HG02588 (cell line): ENCODE data around the gene OPN4.

Experiments
- ATAC-seq: cut with Tn5 transposase; IDR thresholded peaks from one replicate; pipeline ENCODE4 v1.9.1; 2021; ENCODE audit warnings: mild to moderate bottlenecking, moderate library complexity; ENCODE audit not compliant: unreplicated experiment

OPN4 gene

DNA sequence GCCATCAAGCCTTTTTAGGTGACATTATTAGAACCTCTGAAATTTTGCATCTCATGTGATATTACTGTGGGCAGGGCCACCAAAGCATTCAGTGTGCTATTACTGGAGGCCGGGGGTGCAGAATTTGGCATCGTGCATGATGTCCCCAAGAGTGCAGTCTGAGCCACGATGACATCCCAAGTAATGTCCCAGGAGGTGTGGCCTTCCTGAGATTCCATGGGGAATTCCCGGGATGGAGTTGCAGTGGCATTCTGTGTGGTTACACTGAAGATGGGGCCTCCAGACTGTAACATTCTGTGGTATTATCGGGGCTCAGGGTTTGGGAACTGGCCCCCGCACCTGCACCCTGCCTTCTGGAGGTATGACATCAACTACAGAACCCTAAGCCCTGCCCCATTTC, 23.0 kb downstream of the OPN4 start:
- no peak for ATAC-seq

DNA sequence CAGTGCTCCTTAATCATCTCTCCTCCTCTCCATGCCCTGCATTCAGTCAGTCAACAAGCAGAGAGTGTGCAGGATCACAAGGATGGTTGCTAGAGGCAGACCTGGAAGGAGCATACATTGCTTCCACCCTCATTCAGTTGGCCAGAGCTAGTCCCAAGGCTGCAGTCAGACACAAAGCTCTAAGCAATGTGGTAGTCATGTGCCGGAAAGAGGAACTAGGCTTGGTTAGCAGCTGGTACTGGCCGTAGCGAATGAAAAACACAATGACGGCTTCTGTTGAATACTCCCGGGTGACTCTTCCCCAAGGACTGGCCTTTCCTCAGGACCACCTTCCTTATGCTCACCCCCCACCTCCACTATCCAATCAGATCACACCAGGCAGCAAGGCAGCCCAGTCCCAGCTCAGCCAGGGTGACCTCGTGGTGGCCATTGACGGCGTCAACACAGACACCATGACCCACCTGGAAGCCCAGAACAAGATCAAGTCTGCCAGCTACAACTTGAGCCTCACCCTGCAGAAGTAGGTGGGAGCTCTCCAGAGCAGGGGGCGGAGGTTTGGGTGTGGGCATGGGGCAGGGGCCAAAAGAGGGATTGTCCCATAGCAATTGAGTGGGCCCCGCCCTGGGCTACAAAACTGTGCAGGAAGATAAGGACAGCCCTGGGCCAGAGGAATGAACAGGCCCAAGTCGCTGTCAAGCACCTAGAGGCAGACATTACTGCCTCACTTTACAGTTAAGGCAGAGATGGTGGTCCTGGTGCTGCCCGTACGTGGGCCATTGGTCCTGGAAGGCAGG, 24.8 kb downstream of the OPN4 start:
- ATAC-seq: no peak

DNA sequence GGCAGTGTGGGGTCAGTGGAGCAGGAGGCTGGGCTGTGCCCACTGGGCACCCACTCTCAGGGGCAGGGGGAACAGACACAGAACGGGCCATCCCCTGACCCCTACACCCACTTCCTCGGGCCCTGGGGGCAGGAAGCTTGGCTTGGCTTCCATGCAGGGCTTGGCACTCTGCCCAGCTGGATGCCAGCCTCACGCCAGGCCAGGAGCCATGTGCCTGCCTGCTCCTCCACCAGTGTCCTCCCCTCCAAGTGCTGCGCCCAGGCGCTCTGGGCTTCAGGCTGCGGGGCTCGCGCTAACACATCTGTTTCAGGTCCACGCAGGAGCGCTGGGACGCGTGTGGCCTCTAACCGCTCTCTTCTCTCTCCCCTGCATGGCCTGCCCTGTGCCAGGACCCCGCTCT, 26.7 kb downstream of the OPN4 start:
- no peak for ATAC-seq

- ATAC-seq: no peak
Observed at GRCh38 chr10:86681722-86682386, 27.5 kb downstream of the OPN4 start.

DNA sequence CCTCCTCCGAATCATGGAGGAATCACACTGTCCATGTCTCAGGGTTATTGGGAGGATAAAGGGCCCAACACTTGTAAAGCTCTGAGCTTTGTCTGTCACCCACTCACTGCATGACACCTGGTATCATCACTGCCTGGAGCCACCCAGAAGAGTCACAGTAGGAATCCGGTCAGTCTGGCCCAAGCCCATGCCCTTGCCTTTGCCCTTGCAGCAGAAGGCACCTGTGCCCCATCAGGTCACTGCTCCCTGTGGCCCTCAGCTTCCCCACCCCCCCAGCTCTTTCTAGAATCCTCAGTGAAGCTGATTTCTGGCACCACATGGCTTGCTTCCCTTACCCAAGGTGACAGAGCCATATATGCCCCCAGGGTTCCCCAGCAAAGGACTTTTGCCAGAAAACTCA, 28.3 kb downstream of the OPN4 start:
- ATAC-seq: no peak

DNA sequence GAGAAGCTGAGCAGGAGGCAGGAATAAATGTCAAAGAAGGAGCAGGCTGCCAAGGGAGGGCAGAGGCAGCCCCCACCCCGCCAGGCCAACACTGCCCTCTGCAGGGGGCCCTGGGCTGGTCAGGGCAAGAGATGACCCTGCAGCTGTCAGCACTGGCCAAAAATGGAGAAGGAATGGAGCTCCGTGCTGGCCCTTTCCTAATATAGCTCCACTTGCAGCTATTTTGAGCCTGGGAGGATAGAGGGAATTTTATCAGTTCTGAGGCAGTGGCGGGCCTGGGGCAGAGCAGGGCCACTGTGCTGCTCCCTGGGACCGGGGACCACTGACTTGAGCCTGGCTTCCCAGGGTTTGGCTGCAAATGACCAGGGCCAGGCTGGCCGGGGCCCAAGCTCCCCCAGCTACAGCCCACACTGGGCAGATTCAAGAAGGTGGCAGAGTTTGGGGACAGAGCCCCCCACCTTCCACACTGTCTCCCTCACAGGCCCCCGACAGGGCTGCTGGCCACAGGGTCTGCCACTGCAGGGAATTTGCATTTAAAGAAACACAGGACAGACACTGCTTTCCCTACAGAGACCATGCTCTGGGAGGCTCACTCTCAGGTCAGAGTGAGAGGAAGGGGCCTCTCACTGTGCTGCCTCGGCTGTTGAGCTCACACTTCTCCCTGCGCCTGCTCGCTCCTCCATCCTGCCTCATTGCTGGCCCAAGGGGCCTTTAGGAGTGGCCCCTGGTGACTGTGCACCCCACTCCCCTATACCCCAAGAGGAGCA, 30.2 kb downstream of the OPN4 start:
- ATAC-seq: no peak

GRCh38 chr10:86685416-86685815, 31.1 kb downstream of the OPN4 start:
- no peak for ATAC-seq

DNA sequence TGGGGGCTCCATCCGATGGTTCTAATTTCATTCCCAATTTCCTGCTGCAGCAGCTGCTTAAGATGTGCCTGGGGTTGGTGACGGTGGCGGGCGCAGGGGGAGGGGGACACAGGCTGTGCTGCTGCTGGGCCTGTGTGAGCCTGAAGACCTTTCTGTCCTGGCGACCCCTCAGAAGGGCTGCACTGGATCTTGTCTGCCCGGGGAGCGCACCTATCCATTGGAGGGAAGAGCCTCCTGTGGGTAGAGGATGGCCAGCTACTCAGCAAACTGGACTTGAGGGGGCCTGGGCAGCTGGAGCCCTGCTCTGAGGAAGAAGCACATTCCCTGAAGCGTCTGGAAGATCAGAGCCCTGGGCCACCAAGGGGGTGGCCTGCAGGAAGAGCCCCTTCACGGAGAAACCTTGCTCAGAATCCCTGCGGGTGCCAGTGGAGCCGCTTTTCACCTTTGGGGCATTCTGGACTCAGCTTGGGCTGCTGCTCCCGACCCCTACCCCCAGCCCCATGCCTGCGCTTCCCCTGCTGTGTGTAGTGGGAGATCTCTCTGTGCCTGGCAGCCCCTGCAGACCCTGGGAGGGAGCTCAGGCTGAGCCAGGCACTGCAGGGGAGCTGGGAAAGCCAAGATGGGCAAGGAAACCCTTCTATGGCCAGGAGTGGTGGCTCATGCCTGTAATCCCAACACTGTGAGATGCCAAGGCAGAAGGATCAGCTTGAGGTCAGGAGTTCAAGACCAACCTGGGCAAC, 31.7 kb downstream of the OPN4 start:
- ATAC-seq: no peak

DNA sequence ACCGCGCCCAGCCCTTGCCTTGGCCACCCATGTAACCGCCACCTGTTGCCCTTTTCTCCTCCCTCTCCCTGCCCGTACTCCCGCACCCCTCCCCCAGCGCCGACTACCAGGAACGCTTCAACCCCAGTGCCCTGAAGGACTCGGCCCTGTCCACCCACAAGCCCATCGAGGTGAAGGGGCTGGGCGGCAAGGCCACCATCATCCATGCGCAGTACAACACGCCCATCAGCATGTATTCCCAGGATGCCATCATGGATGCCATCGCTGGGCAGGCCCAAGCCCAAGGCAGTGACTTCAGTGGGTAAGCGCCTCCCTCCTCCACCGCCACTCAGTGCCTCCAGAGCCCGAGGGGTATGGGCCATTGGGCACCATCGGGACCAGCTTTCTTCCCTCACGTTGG, 32.6 kb downstream of the OPN4 start:
- no peak for ATAC-seq

- no peak for ATAC-seq
Observed at GRCh38 chr10:86687750-86688149, 33.4 kb downstream of the OPN4 start.

DNA sequence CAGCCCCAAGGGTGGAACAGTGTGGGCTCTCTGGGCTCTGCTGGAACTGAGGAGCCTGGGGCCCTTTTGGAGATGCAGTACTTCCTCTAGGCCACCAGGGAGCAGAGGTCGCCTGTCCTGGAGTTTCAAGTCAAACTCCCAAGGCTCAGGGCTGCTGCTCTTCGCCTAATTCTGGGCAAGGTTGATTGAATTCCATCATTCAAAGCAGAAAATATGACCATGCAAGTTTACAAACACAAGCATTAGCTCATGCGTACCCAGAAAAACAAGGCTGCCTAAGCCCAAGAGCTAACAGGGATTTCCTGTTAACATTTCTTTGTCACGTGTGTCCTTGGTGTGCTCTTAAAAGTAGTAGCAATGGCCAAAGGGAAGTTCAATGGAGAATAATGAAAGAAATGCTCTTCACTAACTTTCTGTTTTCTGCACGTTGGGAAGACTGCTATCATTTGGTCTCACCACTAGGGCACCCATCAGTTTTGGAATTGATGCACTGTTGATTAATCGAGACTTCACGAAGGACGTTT, 34.1 kb downstream of the OPN4 start:
- peak; percentile 77 for ATAC-seq

- ATAC-seq: no peak
Observed at GRCh38 chr10:86689146-86689545, 34.8 kb downstream of the OPN4 start.

- ATAC-seq: no peak
Observed at GRCh38 chr10:86690231-86690630, 35.9 kb downstream of the OPN4 start.

- ATAC-seq: no peak
Observed at GRCh38 chr10:86690657-86691084, 36.3 kb downstream of the OPN4 start.

GRCh38 chr10:86691333-86692022, 37.1 kb downstream of the OPN4 start:
- ATAC-seq: no peak

GRCh38 chr10:86692023-86692514, 37.7 kb downstream of the OPN4 start:
- ATAC-seq: no peak

DNA sequence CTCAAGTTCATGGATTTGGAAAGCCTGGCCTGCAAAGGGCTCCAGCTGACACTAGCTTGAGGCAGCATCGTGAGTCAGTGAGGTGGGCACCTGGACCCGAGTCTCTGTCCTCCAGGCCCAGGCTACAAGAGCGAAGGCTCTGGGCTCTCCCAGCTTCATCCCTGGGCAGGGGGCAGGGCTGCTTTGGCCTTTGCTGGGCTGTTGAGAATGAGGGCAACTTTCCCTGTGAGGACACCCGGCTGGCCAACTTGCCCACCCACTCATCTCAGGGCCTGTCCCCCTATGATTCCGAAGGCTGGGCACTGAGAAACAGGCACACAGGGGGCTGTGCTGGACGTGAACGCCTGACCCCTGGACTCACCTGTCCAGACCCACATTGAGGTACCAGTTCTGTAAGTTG, 38.3 kb downstream of the OPN4 start:
- no peak for ATAC-seq

DNA sequence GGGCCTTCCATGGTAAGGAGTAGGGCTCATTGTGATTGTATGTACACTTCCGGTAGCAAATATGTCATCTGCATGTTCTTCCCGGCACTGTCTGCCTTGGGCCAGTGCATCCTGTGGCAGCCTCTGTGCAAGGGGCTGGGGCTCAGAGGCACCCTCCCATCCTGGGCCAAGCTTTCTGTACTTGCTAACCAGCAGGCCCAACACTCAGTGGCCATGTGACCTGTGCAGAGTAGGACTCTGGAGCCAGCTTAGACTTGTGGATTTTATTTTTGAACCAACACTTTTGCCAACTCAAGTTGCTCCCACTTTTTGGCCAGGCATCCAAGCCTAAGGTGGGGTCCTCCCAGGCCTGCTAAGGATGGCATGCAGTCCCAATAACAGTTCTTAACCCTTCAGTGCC, 38.9 kb downstream of the OPN4 start:
- no peak for ATAC-seq

DNA sequence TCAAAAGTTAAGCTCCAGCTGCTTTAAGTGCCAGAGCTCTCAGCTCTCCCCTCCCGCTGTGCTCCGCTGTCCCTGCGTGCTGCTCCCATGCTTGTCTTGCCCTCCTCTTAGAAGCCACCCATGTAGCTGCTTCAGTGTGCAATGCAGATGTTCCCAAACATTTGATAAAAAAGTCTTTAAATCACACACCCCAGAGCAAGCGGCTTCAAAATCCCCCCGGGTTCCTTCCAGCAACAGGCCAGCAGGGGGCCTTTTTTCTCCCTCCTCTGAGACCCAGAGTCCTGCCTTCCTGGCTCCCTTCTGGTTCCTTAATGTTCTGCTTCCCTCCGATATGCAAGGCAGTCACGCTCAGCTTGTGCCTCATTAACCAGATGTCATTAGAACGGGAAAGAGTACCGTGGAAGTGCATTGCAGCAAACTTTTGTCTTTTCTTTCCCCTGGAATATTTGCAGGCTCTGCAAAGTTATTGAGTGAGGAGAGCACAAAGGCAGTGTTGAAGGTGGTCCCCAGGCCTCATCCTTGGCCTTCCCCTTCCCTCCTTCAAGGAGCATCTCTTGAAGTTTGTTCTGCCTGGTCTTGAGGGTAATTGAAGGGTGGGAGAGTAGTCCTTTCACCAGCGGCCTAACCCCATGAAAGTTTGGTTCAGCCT, 39.5 kb downstream of the OPN4 start:
- ATAC-seq: no peak
